ENCODE measurements around the gene VSTM2B.

GRCh38 chr19:29506619-29506911, 19.2 kb upstream of the VSTM2B start:
- no peak for TF ChIP-seq POLR2A (IDR thresholded peaks at IDR 0.05; ENCODE audit: extremely low read depth, insufficient read length)
- TF ChIP-seq, protein P1, sequence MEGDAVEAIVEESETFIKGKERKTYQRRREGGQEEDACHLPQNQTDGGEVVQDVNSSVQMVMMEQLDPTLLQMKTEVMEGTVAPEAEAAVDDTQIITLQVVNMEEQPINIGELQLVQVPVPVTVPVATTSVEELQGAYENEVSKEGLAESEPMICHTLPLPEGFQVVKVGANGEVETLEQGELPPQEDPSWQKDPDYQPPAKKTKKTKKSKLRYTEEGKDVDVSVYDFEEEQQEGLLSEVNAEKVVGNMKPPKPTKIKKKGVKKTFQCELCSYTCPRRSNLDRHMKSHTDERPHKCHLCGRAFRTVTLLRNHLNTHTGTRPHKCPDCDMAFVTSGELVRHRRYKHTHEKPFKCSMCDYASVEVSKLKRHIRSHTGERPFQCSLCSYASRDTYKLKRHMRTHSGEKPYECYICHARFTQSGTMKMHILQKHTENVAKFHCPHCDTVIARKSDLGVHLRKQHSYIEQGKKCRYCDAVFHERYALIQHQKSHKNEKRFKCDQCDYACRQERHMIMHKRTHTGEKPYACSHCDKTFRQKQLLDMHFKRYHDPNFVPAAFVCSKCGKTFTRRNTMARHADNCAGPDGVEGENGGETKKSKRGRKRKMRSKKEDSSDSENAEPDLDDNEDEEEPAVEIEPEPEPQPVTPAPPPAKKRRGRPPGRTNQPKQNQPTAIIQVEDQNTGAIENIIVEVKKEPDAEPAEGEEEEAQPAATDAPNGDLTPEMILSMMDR (IDR thresholded peaks at IDR 0.05; ENCODE audit: low read depth, low read length): no peak
- TF ChIP-seq, protein P2, sequence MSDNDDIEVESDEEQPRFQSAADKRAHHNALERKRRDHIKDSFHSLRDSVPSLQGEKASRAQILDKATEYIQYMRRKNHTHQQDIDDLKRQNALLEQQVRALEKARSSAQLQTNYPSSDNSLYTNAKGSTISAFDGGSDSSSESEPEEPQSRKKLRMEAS (IDR thresholded peaks at IDR 0.05; ENCODE audit: low read depth, low read length): no peak
